CD14-positive monocyte (primary cell): Measurements from ENCODE around the gene HERC4. TPM values are rescaled to one million over a fixed set of nuclear protein-coding genes. Genes with fewer than 3 reads are reported as not detected.

ENCODE experiments used
- DNase-seq, 3 donors: peaks; one replicate each; pipeline ENCODE4 v3.0.0-alpha.2; 2011 to 2022
- H2AFZ ChIP-seq: 2 replicates; pipeline ENCODE4 v1.6.0; 2012; ENCODE audit warnings: mild to moderate bottlenecking, low read depth, low read length, inconsistent platforms; ENCODE audit not compliant: insufficient read depth, poor library complexity, severe bottlenecking
- H3K27ac ChIP-seq, 2 donors: 1 replicate in 1 of 2; 2 replicates in 1 of 2; pipeline ENCODE4 v1.5.1; 2012 to 2013; ENCODE audit warnings: low read length in 2 of 2, control low read depth in 1 of 2, inconsistent platforms in 1 of 2, low read depth in 1 of 2, mild to moderate bottlenecking in 1 of 2
- H3K27me3 ChIP-seq, 2 donors: one replicate each; pipeline versions ENCODE4 v1.6.0 to v1.6.1; 2011 to 2013; ENCODE audit warnings: low read length in 2 of 2; ENCODE audit not compliant: control insufficient read depth in 2 of 2, insufficient read depth in 2 of 2
- H3K36me3 ChIP-seq, 2 donors: replicated peaks in 1 of 2; 1 replicate in 1 of 2; 2 replicates in 1 of 2; pipeline versions ENCODE4 v1.5.1 to v1.6.1; 2012 to 2013; ENCODE audit warnings: low read length in 2 of 2, control low read depth in 1 of 2, inconsistent platforms in 1 of 2, mild to moderate bottlenecking in 1 of 2; ENCODE audit not compliant: insufficient read depth in 2 of 2, control insufficient read depth in 1 of 2
- H3K4me1 ChIP-seq, 2 donors: 1 replicate in 1 of 2; 2 replicates in 1 of 2; pipeline versions ENCODE4 v1.5.1 to v1.6.1; 2012 to 2013; ENCODE audit warnings: low read length in 2 of 2, control low read depth in 1 of 2, inconsistent platforms in 1 of 2, mild to moderate bottlenecking in 1 of 2, moderate library complexity in 1 of 2; ENCODE audit not compliant: insufficient read depth in 2 of 2, control insufficient read depth in 1 of 2
- H3K4me2 ChIP-seq: replicated peaks from 2 replicates; pipeline ENCODE3; 2012; ENCODE audit warnings: low read length, moderate library complexity, mild to moderate bottlenecking; ENCODE audit not compliant: poor library complexity, severe bottlenecking; ENCODE audit errors: extremely low read depth
- H3K4me3 ChIP-seq, 3 experiments: fragments of 200-600 bp in 1 of 3; sonication (generic) in 1 of 3; replicated peaks in 1 of 3; 1 replicate in 2 of 3; 2 replicates in 1 of 3; pipeline ENCODE4 v1.5.1; 2011 to 2013; ENCODE audit warnings: low read length in 3 of 3, mild to moderate bottlenecking in 3 of 3, control low read depth in 2 of 3, low read depth in 2 of 3, inconsistent platforms in 1 of 3, moderate library complexity in 1 of 3
- H3K79me2 ChIP-seq: 2 replicates; pipeline ENCODE4 v1.6.0; 2012; ENCODE audit warnings: mild to moderate bottlenecking, control low read depth, inconsistent platforms, low read length, moderate library complexity; ENCODE audit not compliant: insufficient read depth
- H3K9ac ChIP-seq: 2 replicates; pipeline ENCODE4 v1.6.0; 2017; ENCODE audit warnings: low read length, mild to moderate bottlenecking; ENCODE audit not compliant: insufficient read depth, poor library complexity, severe bottlenecking
- H3K9me3 ChIP-seq, 2 donors: replicated peaks in 1 of 2; 1 replicate in 1 of 2; 2 replicates in 1 of 2; pipeline versions ENCODE4 v1.5.1 to v1.6.1; 2012 to 2013; ENCODE audit warnings: low read length in 2 of 2, control low read depth in 1 of 2; ENCODE audit not compliant: control insufficient read depth in 1 of 2, insufficient read depth in 1 of 2
- H4K20me1 ChIP-seq: 2 replicates; pipeline ENCODE4 v1.6.0; 2012; ENCODE audit warnings: mild to moderate bottlenecking, low read length, control low read depth, moderate library complexity; ENCODE audit not compliant: insufficient read depth
- H3K27ac Mint-ChIP-seq, 7 donors: one replicate each; pipeline ENCODE4 v1.8.0; 2020; ENCODE audit warnings: mild to moderate bottlenecking in 7 of 7, mixed read lengths in 7 of 7, moderate library complexity in 6 of 7, inconsistent platforms in 2 of 7
- H3K27me3 Mint-ChIP-seq, 3 donors: one replicate each; pipeline ENCODE4 v1.8.0; 2021 to 2022; ENCODE audit warnings: low read depth in 3 of 3, mild to moderate bottlenecking in 3 of 3, mixed read lengths in 3 of 3, moderate library complexity in 3 of 3, inconsistent platforms in 1 of 3
- H3K36me3 Mint-ChIP-seq, 2 donors: one replicate each; pipeline ENCODE4 v1.8.0; 2020; ENCODE audit warnings: mixed read lengths in 2 of 2, inconsistent platforms in 1 of 2, mild to moderate bottlenecking in 1 of 2
- H3K4me1 Mint-ChIP-seq: one replicate; pipeline ENCODE4 v1.8.0; 2020; ENCODE audit warnings: mild to moderate bottlenecking, mixed read lengths
- H3K4me3 Mint-ChIP-seq, 2 donors: one replicate each; pipeline ENCODE4 v1.8.0; 2020; ENCODE audit warnings: mild to moderate bottlenecking in 2 of 2, mixed read lengths in 2 of 2, moderate library complexity in 1 of 2
- H3K9me3 Mint-ChIP-seq, 7 donors: one replicate each; pipeline ENCODE4 v1.8.0; 2020 to 2022; ENCODE audit warnings: mixed read lengths in 7 of 7, mild to moderate bottlenecking in 6 of 7, moderate library complexity in 6 of 7, inconsistent platforms in 2 of 7
- CTCF ChIP-seq: fragments of 200-600 bp; IDR thresholded peaks from one replicate; pipeline ENCODE4 v1.8.0; 2022; ENCODE audit warnings: antibody characterized with exemption, mild to moderate bottlenecking
- WGBS: methylation state at CpG from one replicate; pipeline ENCODE4 v1.1.5; 2013; ENCODE audit warnings: missing lambda C conversion rate; ENCODE audit not compliant: insufficient coverage; 5-methylcytosine and 5-hydroxymethylcytosine counted together
- intact Hi-C, 2 donors: fragments of 100-400 bp; cut with micrococcal nuclease; formaldehyde crosslinking; loops; one replicate each; pipeline versions ENCODE4 v1.15.0 to v1.15.1; 2023
- polyA plus RNA-seq, 3 donors: library from polyadenylated mRNA; depleted of rRNA in 1 of 3; unstranded in 2 of 3; stranded (reverse) in 1 of 3; fragments of 300-500 nt in 2 of 3; fragments of >200 nt in 1 of 3; fragmentation: Illumina TruSeq in 2 of 3; gene quantifications; 1 replicate in 2 of 3; 2 replicates in 1 of 3; pipeline ENCODE4 v1.2.3, GENCODE V29; 2012 to 2021

HERC4 gene
- polyA plus RNA-seq, 3 donors: 10.7 to 17.5 (median 14.3) TPM

- no peaks in the 10 kb centered on the region for H3K9me3 ChIP-seq
- no CpG with 5 or more reads among the region's 1 CpG for WGBS
Observed at GRCh38 chr10:67934336-67934735, 140.7 kb downstream of the HERC4 start.

DNA sequence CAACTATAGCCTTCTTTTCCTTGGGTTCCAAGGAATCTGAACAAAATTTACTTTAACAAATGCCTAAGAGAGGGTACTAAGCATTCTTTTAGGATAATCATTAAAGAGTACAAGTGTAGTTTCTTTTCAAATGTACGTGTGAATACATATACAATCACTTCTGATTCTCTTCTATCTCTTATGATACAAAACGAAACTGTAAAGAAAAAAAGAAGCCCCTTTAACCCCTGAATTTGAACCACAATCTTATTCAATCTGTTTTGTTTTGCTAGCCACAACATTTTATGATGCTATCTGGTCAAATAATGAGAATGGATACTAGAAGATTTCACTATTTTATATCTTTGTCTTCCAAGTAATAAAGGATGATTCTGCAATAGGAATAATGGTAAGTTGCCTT lies 141.9 kb downstream of the HERC4 start:
- Histone ChIP-seq H3K9me3 (no peaks in the 10 kb centered on the region), H3K27ac (no peak overlapping the region), H3K27me3 (no peaks in the 10 kb centered on the region), H3K9ac (no peak overlapping the region), H3K4me2 (no peak overlapping the region), H2AFZ (no peak overlapping the region), H3K79me2 (no peaks in the 10 kb centered on the region), H3K4me3 (no peak overlapping the region), H3K36me3 (peaks cover 46 to 80% of the 10 kb centered on the region in 2 donors), H4K20me1 (no peaks in the 10 kb centered on the region), H3K4me1 (peaks cover 12 to 14% of the 10 kb centered on the region in 2 donors)
- Mint-ChIP-seq H3K36me3 (peaks cover 46 to 77% of the 10 kb centered on the region in 2 donors), H3K4me1 (peaks cover 14% of the 10 kb centered on the region), H3K4me3 (no peak overlapping the region), H3K27ac (no peak overlapping the region), H3K9me3 (peaks cover 0 to 1% (median 0%) of the 10 kb centered on the region in 7 donors), H3K27me3 (no peaks in the 10 kb centered on the region)
- no peak for TF ChIP-seq CTCF
- no CpG with 5 or more reads among the region's 2 CpGs for WGBS
- no peak for DNase-seq
- intact Hi-C loops: no loop called here

More at GRCh38 chr10:67934336-67934735, 140.7 kb downstream of the HERC4 start:
- Mint-ChIP-seq H3K27me3 (no peaks in the 10 kb centered on the region), H3K27ac (peak overlapping the region; percentile 79 to 88 (median 86)), H3K4me3 (peak overlapping the region; percentile 9 to 90), H3K9me3 (no peaks in the 10 kb centered on the region), H3K36me3 (peaks cover 42 to 76% of the 10 kb centered on the region in 2 donors), H3K4me1 (peaks cover 14% of the 10 kb centered on the region)
- Histone ChIP-seq H3K4me1 (peaks cover 12 to 14% of the 10 kb centered on the region in 2 donors), H3K4me3 (peak overlapping the region in 1 of 3 experiments; percentile 55), H3K27ac (peak overlapping the region in 1 of 2 donors; percentile 79), H3K36me3 (peaks cover 48 to 82% of the 10 kb centered on the region in 2 donors), H3K79me2 (no peaks in the 10 kb centered on the region), H4K20me1 (no peaks in the 10 kb centered on the region), H3K9ac (peak overlapping the region; percentile 39), H3K27me3 (no peaks in the 10 kb centered on the region), H3K4me2 (peak overlapping the region; percentile 67), H2AFZ (peak overlapping the region; percentile 59)
- peak; percentile 3 to 6 (median 5) for DNase-seq
- intact Hi-C loops: no loop called here
- TF ChIP-seq CTCF: no peak
